ENCODE data around the gene ACTL10. TPM values are rescaled to one million over a fixed set of nuclear protein-coding genes. Genes with fewer than 3 reads are reported as not detected.

ACTL10 gene
- total and polyA plus RNA-seq, 2 donors (not counting 1 experiment from before 2014, with no cell fraction given) = 1.2 to 6.3 TPM

- TF ChIP-seq EZH2 (IDR thresholded peaks at IDR 0.05; ENCODE audit: borderline replicate concordance, insufficient read depth, low read depth, low read length, poor library complexity, severe bottlenecking) = no peak
- no peak for TF ChIP-seq CTCF (IDR thresholded peaks at IDR 0.05)
- no peaks in the 10 kb centered on the region for H3K79me2 ChIP-seq (ENCODE audit: control insufficient read depth, insufficient read depth, low read length)
- peaks cover 8 to 16% of the 10 kb centered on the region in 2 donors for H3K4me1 ChIP-seq (ENCODE audit: control insufficient read depth in 2 of 2, insufficient read depth in 2 of 2, low read length in 2 of 2)
- H3K9me3 ChIP-seq (ENCODE audit: control extremely low read depth in 1 of 3, control insufficient read depth in 2 of 3, insufficient read depth in 1 of 3, low read length in 2 of 3) = peaks cover 0 to 7% (median 0%) of the 10 kb centered on the region in 3 donors
- intact Hi-C loops (cut with micrococcal nuclease) = no loop called here
- Mint-ChIP-seq H3K9me3 (ENCODE audit: insufficient read depth) (peaks cover 2% of the 10 kb centered on the region), H3K27ac (no peak overlapping the region), H3K4me1 (peaks cover 14% of the 10 kb centered on the region), H3K27me3 (no peaks in the 10 kb centered on the region), H3K4me3 (no peak overlapping the region)
- no peak for ATAC-seq (ENCODE audit: low read depth)
- no peaks in the 10 kb centered on the region for H4K20me1 ChIP-seq (ENCODE audit: control insufficient read depth, insufficient read depth, low read length, poor library complexity, severe bottlenecking)
- no peak overlapping the region for H2AFZ ChIP-seq (ENCODE audit: insufficient read depth, low read depth, low read length, poor library complexity, severe bottlenecking)
- H3K9ac ChIP-seq (ENCODE audit: low read length) = no peak overlapping the region
- H3K4me3 ChIP-seq (ENCODE audit: control extremely low read depth in 1 of 5, extremely low read depth in 1 of 5, insufficient read depth in 1 of 5, low read depth in 2 of 5, low read length in 4 of 5) = no peak overlapping the region
- ChIA-PET POLR2A (no interaction called here), CTCF (no interaction called here)
- no peaks in the 10 kb centered on the region for H3K27me3 ChIP-seq (replicated peaks in 1 of 4; ENCODE audit: control extremely low read depth in 1 of 4, control insufficient read depth in 3 of 4, insufficient read depth in 4 of 4, low read length in 3 of 4)
- no peak overlapping the region for H3K4me2 ChIP-seq (replicated peaks; ENCODE audit: low read depth, low read length, poor library complexity, severe bottlenecking)
- H3K27ac ChIP-seq (ENCODE audit: low read length in 2 of 2) = no peak overlapping the region
- WGBS (ENCODE audit: insufficient coverage) = 100% methylated on average over 1 of the region's 2 CpGs
- peaks cover 0 to 22% of the 10 kb centered on the region in 2 experiments for H3K36me3 ChIP-seq (replicated peaks in 1 of 2; ENCODE audit: control extremely low read depth in 1 of 2, control insufficient read depth in 1 of 2, extremely low read depth in 1 of 2, insufficient read depth in 2 of 2, low read length in 1 of 2)
- no peak for DNase-seq
Observed at GRCh38 chr20:33716498-33716897, 49.8 kb downstream of the ACTL10 start.

Other genes with a start within 250 kb of the ACTL10 start
- 9.9 and 11.5 TPM in 2 replicates for gene SNTA1, start 223.2 kb upstream of the ACTL10 start, total RNA-seq
- gene SNTA1, start 223.2 kb upstream of the ACTL10 start, polyA plus RNA-seq = 3.9 and 7.0 TPM in 2 replicates
- gene CBFA2T2, start 176.8 kb upstream of the ACTL10 start, total RNA-seq = 30.0 and 33.6 TPM in 2 replicates
- gene CBFA2T2, start 176.8 kb upstream of the ACTL10 start, polyA plus RNA-seq = 26.9 and 32.3 TPM in 2 replicates
- gene C20orf144, start 4.6 kb upstream of the ACTL10 start, total RNA-seq = 0.27 and 0.44 TPM in 2 replicates
- 0.14 and 0.27 TPM in 2 replicates for gene C20orf144, start 4.6 kb upstream of the ACTL10 start, polyA plus RNA-seq
- gene NECAB3, start 7.5 kb downstream of the ACTL10 start, total RNA-seq = 11.8 and 19.3 TPM in 2 replicates
- 6.2 and 8.5 TPM in 2 replicates for gene NECAB3, start 7.5 kb downstream of the ACTL10 start, polyA plus RNA-seq
- gene E2F1, start 19.4 kb downstream of the ACTL10 start, total RNA-seq = 2.4 and 2.7 TPM in 2 replicates
- 2.4 and 3.6 TPM in 2 replicates for gene E2F1, start 19.4 kb downstream of the ACTL10 start, polyA plus RNA-seq
- 6.6 and 6.8 TPM in 2 replicates for gene PXMP4, start 53.4 kb downstream of the ACTL10 start, total RNA-seq
- 2.1 and 5.0 TPM in 2 replicates for gene PXMP4, start 53.4 kb downstream of the ACTL10 start, polyA plus RNA-seq
- 9.1 and 9.9 TPM in 2 replicates for gene ZNF341, start 65.1 kb downstream of the ACTL10 start, total RNA-seq
- 10.0 and 10.9 TPM in 2 replicates for gene ZNF341, start 65.1 kb downstream of the ACTL10 start, polyA plus RNA-seq
- gene CHMP4B, start 144.4 kb downstream of the ACTL10 start, total RNA-seq = 81.6 and 83.9 TPM in 2 replicates
- gene CHMP4B, start 144.4 kb downstream of the ACTL10 start, polyA plus RNA-seq = 62.3 and 93.4 TPM in 2 replicates